Stimulated activated CD4-positive, alpha-beta T cell treated with anti-CD3 and anti-CD28 coated beads, Interleukin-12 subunit alpha, Interleukin-12 subunit beta, amount 100 ng/mL, for 24 hours (primary cell): ENCODE results near the gene ARHGAP21.

ENCODE experiments used
- DNase-seq, 2 experiments: peaks; one replicate each; pipeline ENCODE4 v3.0.0-alpha.2; 2020; ENCODE audit warnings: low read depth in 2 of 2

The ARHGAP21 gene

GRCh38 chr10:24574161-24574560 is 149.5 kb downstream of the ARHGAP21 start:
- no peak for DNase-seq

DNA sequence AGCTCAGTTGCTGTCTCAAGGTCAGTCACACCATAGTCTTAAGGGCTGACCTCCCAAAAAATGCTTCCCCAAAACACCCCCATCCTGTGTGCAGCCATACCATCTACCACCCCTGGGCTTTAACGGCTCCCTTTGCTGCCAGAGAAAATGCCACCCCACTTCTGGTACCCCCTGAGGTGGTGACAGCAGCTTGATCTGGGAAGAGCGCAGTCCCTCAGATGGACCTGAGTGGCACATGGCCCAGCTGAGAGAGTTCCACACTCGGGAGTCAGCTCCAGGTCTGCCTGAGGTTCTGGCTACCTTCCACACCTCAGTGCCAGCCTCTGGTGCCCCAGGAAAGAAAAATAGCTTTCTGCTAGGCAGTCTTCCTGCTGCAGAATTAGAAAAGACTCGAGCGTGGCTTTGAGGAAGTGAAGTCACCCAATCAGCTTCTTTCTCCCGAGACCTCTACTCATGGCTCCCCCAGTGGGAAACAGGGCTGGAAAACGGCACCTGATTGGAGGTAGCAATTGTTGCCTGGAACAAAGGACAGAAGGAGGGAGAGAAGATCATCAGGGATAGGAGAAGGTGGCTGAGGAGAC is 151.7 kb downstream of the ARHGAP21 start:
- DNase-seq: no peak

DNA sequence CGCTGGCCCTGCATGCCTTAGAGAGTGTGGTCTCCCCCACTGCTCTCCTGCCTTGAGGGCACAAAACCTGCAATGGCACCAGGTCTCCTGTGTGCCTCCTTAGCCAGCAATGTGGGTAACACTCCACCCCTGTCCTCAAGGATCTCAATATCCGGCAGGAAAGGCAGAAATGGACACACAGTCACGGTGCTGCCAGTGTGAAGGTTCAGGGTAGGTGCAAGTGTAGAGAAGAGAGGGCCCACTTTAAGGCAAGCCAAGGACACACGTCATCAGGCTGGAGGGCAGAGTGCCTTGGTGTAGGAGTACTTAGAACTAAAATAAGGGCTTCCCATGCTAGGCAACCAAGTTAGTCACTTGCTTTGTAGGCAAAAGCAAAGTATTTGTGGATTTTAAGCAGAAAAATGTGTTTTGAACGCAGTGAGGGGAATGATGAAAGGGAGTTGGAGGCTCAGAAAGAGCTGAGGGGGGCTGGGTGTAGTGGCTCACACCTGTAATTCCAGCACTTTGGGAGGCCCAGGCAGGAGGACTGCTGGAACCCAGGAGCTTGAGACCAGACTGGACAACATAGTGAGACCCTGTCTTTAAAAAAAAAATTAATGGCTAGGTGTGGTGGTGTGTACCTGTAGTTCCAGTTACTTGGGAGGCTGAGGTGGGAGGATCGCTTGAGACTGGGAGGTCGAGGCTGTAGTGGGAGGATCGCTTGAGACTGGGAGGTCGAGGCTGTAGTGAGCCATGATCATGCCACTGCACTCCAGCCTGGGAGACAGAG is 152.8 kb downstream of the ARHGAP21 start:
- no peak for DNase-seq

DNA sequence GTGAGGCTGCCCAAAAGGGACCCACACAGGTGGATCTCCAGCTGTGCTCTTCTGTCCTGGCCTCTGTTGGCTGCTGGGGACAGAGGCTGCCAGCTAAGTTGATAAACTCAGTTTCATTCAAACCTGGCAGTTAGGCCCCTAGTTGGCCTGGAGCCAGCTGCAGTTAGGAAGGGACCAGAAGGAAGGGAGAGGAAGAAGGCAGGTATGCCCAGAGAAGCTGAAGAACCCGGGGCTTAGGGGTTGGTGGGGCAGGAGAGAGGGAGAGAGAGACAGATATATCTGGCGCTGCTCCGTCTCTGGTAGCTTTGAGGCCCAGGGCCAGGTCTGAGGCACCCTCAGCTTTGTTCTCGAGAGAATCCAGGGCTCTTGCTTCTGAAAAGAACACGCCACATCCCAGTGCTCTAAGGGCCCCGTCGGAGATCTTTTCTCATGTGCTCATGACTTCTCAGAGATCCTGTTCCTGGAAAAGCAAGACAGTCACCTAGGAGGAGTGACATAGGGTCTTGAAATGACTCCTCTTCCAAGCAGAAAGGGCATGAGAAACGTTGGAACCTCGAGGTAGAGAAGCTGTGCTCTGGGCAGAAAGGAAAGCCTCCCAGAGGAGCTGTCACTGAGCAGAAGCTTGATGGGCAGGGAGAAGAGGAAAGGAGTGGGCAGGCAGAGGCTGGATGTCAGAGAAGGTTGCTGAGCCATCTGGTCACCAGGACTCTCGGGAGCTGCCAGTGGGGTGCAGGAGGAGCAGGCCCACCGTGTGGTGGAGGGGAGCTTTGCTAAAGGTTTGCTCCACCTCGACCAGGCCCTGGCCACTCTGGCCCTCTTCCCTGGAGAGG is 153.6 kb downstream of the ARHGAP21 start:
- no peak for DNase-seq

DNA sequence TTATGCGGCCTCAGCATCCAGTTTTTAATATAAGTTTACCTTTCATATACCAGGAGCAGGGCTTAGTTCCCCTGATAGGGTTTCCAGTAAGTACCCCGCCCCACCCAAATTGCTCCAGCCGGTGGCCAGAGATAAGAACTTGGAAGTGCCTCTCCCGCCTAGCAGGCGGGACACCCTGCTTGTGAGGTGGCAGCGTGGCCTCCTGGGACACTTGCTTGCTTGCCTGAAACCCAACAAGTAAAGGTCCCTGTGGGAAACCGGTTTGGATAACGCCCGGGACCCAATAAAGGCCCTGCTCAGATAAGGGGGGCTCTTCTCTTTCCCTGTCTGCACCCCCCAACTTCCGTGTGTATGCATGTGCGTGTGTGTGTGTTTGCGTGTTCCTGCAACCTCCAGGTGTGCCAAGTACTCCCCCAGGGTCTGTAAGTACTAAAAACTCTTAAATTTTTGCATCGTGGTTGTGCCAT is 154.3 kb downstream of the ARHGAP21 start:
- no peak for DNase-seq

DNA sequence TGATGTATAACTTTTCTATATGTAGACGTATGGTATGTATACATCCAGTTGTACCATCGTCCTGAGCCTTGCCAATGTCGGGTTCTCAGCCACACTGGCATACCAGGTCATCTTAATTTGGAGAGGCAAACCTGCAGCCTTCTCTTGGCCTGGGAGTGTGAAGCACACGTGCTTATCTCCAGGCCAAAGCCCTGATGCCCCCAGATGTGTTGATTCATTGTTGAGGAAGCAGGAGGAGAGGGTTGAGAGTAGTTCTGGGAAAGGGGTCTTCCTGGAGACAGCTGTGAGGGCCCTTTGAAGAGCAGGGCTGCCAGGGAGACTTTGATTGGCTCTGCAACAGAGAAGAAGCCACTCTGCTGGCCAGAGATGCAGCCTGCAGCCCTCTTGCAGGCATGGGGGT is 155.6 kb downstream of the ARHGAP21 start:
- DNase-seq: no peak

DNA sequence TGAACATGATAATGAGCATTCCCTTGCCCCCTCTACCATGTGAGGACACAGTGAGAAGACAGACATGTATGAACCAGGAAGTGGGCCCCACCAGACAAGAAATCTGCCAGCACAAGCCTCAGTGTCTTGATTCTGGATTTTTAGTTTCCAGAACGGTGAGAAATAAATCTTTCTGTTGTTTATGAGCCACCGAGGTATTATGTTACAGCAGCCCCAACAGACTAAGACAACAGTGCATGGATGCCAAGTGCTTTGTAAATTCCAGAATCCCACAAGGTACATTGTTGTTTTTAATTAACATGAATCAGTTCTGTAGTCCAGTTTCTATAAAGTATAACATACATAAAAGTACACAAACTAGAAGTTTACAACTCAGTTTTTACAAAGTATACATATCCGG is 162.2 kb downstream of the ARHGAP21 start:
- DNase-seq: no peak

- DNase-seq: no peak
These were observed 166.6 kb downstream of the ARHGAP21 start for GRCh38 chr10:24556750-24557742.

DNA sequence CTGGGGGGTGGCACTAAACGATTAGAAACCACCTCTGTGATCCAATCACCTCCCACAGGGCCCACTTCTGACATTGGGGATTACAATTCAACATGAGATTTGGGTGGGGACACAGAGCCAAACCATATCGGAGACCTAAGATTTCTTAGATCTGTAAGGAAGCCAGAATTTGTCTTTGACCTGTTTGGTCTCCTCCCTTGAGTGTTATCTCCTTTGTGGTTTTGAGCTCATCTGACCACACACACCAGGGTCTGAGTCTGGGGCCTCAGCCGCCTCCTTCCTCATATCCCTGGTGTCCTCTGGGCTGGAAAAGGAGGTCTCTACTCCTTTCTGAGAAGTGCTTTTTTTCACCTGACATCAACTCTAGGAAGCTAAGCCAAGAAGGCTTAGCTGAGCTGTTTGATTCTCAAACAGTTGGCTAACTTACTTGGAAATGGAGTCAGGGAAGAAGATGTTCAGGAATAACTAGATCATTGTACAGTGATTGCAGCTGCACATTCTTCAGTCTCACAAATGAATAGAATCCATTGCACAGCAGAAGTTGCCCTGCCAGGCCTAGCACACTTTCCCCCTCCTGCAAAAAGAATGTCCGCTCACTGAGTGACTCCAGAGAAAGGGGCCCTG is 167.4 kb downstream of the ARHGAP21 start:
- no peak for DNase-seq

DNA sequence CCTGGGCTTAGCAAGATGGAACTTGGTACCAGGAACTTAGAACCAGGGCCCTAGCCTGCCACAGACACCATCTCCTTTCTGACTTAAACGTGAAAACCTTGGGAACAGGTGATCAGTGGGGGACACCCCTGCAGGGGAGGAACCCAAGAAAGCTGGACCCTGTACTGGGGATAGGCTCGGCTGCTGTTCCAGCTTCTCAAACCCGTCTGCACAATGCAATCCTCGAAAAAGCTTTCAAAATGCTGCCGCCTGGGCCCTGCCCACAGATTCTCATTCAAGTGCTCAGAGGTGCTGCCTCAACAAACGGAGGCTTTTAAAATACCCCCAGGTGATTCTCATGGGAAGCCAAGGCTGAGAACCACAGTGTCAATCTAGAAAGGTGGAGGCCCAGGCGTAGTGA is 169.7 kb downstream of the ARHGAP21 start:
- no peak for DNase-seq

GRCh38 chr10:24553051-24553612 is 170.6 kb downstream of the ARHGAP21 start:
- no peak for DNase-seq

GRCh38 chr10:24552346-24553016 is 171.2 kb downstream of the ARHGAP21 start:
- no peak for DNase-seq

- no peak for DNase-seq
These were observed 172.5 kb downstream of the ARHGAP21 start for GRCh38 chr10:24551161-24551560.

- no peak for DNase-seq
These were observed 173.0 kb downstream of the ARHGAP21 start for GRCh38 chr10:24550680-24551079.

DNA sequence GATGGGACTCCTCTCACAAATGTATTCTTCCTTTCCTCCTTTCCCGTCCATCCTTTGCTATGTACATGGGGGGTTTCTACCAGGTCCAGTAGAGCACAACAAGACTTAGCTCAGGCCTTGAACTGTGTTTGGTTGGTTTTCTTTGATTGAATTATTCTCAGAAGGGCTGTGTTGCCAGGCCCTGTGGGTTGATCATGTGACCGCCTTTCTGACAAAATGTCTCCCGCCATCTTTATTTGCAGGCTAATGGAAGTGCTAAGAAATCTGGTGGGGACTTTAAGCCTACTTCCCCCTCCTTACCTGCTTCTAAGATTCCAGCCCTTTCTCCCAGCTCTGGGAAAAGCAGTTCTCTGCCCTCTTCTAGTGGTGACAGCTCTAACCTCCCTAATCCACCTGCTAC is 178.1 kb downstream of the ARHGAP21 start:
- DNase-seq: no peak

DNA sequence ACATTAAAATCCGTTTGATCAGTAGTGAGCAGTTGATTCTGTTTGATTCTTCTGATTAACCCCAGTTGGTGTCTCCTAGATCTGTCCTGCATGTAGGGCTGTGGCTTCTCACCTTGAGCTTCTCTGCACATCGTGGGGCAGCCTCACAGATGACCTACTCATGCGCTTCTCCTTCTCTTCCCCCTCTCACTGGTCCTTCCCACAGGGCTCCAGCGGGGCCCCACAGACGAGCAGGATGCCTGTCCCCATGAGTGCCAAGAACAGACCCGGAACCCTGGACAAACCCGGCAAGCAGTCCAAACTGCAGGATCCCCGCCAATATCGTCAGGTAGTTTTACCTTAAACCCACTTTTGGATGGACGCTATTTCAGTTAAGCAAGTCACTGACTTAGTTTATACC is 178.9 kb downstream of the ARHGAP21 start:
- DNase-seq: no peak

GRCh38 chr10:24542314-24543270 is 181.1 kb downstream of the ARHGAP21 start:
- DNase-seq: no peak

DNA sequence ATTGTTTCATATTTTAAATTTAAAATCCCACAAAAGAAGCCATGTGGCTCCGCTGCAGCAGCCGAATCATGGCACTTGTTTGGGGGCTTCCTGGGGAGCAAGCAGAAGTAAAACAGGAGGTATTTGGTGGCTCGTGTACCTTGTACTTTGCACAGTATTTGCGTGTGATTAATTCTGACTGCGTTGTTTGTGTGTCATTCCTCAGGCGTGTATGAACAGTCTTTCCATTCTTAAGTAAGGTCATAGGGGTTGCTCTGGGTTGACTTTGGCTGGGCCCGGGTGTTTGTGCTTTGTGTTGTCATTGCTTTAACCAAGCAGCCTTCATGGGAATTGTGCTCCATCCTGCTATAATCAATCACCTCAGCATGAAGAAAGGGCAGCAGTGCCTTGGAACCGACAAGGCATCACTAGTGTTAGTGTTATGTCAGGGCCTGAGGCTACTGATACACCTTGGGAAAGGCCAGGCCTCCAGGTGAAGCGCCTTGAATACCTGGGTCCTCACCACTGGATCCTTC is 182.4 kb downstream of the ARHGAP21 start:
- DNase-seq: no peak

GRCh38 chr10:24536636-24537035 is 187.1 kb downstream of the ARHGAP21 start:
- no peak for DNase-seq
